Chondrocyte (in vitro differentiated cells): ENCODE data around the gene TEX55. TPM values are rescaled to one million over a fixed set of nuclear protein-coding genes. Genes with fewer than 3 reads are reported as not detected.

ENCODE experiments used
- DNase-seq: peaks from one replicate; pipeline ENCODE4 v3.0.0; 2021; ENCODE audit warnings: mixed read lengths, low spot score
- H3K27ac Mint-ChIP-seq: one replicate; pipeline ENCODE4 v1.8.0; 2021; ENCODE audit warnings: mild to moderate bottlenecking, moderate library complexity, mixed read lengths; ENCODE audit not compliant: unreplicated experiment
- H3K27me3 Mint-ChIP-seq: 2 replicates; pipeline ENCODE4 v1.8.0; 2021; ENCODE audit warnings: low read depth, mixed read lengths
- H3K36me3 Mint-ChIP-seq: 2 replicates; pipeline ENCODE4 v1.8.0; 2021; ENCODE audit warnings: low read depth, mixed read lengths
- H3K4me1 Mint-ChIP-seq: 2 replicates; pipeline ENCODE4 v1.8.0; 2021; ENCODE audit warnings: low read depth, mild to moderate bottlenecking, mixed read lengths
- H3K4me3 Mint-ChIP-seq: one replicate; pipeline ENCODE4 v1.8.0; 2021; ENCODE audit warnings: mild to moderate bottlenecking, moderate library complexity, mixed read lengths; ENCODE audit not compliant: unreplicated experiment
- H3K9me3 Mint-ChIP-seq: 2 replicates; pipeline ENCODE4 v1.8.0; 2021; ENCODE audit warnings: low read depth, mixed read lengths
- CTCF ChIP-seq: fragments of 200-600 bp; sonication (generic); IDR thresholded peaks from 2 replicates; pipeline ENCODE4 v1.5.0; 2021; ENCODE audit warnings: antibody characterized with exemption, mild to moderate bottlenecking, moderate library complexity
- total RNA-seq: library from RNA; stranded (reverse); gene quantifications from 3 replicates; pipeline ENCODE4 v1.2.1, GENCODE V29; 2021

TEX55 gene
- total RNA-seq, 1 donor from 2014 or later: not detected

- Mint-ChIP-seq H3K9me3 (no peaks in the 10 kb centered on the region), H3K27me3 (peaks cover 2% of the 10 kb centered on the region), H3K36me3 (no peaks in the 10 kb centered on the region), H3K4me1 (peaks cover 14% of the 10 kb centered on the region), H3K4me3 (no peak overlapping the region), H3K27ac (no peak overlapping the region)
- TF ChIP-seq CTCF: no peak
- DNase-seq: no peak
Observed at GRCh38 chr3:119176778-119177177, 30.8 kb downstream of the TEX55 start.

- TF ChIP-seq CTCF: no peak
- no peaks in the 10 kb centered on the region for H3K36me3 Mint-ChIP-seq
- no peak for DNase-seq
- no peaks in the 10 kb centered on the region for H3K9me3 Mint-ChIP-seq
- no peak overlapping the region for H3K4me3 Mint-ChIP-seq
- H3K27me3 Mint-ChIP-seq: peaks cover 2% of the 10 kb centered on the region
- H3K4me1 Mint-ChIP-seq: peaks cover 18% of the 10 kb centered on the region
- no peak overlapping the region for H3K27ac Mint-ChIP-seq
Observed at GRCh38 chr3:119177321-119177720, 31.4 kb downstream of the TEX55 start.

GRCh38 chr3:119181765-119182164 is 35.8 kb downstream of the TEX55 start:
- Mint-ChIP-seq H3K9me3 (no peaks in the 10 kb centered on the region), H3K36me3 (no peaks in the 10 kb centered on the region), H3K27ac (no peak overlapping the region), H3K4me3 (no peak overlapping the region), H3K4me1 (peaks cover 11% of the 10 kb centered on the region), H3K27me3 (no peaks in the 10 kb centered on the region)
- DNase-seq: no peak
- TF ChIP-seq CTCF: no peak

GRCh38 chr3:119184111-119184510 is 38.1 kb downstream of the TEX55 start:
- H3K4me1 Mint-ChIP-seq: peaks cover 11% of the 10 kb centered on the region
- H3K36me3 Mint-ChIP-seq: no peaks in the 10 kb centered on the region
- H3K9me3 Mint-ChIP-seq: no peaks in the 10 kb centered on the region
- TF ChIP-seq CTCF: no peak
- DNase-seq: no peak
- no peak overlapping the region for H3K4me3 Mint-ChIP-seq
- H3K27me3 Mint-ChIP-seq: no peaks in the 10 kb centered on the region
- no peak overlapping the region for H3K27ac Mint-ChIP-seq

GRCh38 chr3:119184796-119185570 is 39.0 kb downstream of the TEX55 start:
- no peak overlapping the region for H3K27ac Mint-ChIP-seq
- peaks cover 11% of the 10 kb centered on the region for H3K4me1 Mint-ChIP-seq
- TF ChIP-seq CTCF: no peak
- no peaks in the 10 kb centered on the region for H3K36me3 Mint-ChIP-seq
- H3K9me3 Mint-ChIP-seq: no peaks in the 10 kb centered on the region
- DNase-seq: no peak
- no peaks in the 10 kb centered on the region for H3K27me3 Mint-ChIP-seq
- H3K4me3 Mint-ChIP-seq: no peak overlapping the region
